A549 (cell line): ENCODE results near the gene SBF2.

ENCODE experiments used
- HOXB5 ChIP-seq: fragments of 250-450 bp; sonication (Bioruptor Pico); IDR thresholded peaks from 2 replicates; pipeline ENCODE4 v1.5.0; 2020; ENCODE audit warnings: mild to moderate bottlenecking, moderate library complexity
- JUN ChIP-seq, 2 experiments: fragments of >200 bp; sonication (Bioruptor Twin); formaldehyde crosslinking; IDR thresholded peaks; 2 replicates in 1 of 2; 3 replicates in 1 of 2; pipeline ENCODE4 v1.6.1; 2016 to 2017
- KDM1A ChIP-seq: fragments of 200-600 bp; sonication (generic); IDR thresholded peaks from 2 replicates; pipeline ENCODE4 v1.6.1; 2016; ENCODE audit warnings: low read depth, mild to moderate bottlenecking
- POLR2A ChIP-seq: IDR thresholded peaks from 2 replicates; pipeline ENCODE4 v1.6.1; 2012; ENCODE audit warnings: mild to moderate bottlenecking, low read length
- POLR2AphosphoS2 ChIP-seq: conservative IDR thresholded peaks from 2 replicates; pipeline ENCODE4 v1.6.1; 2012; ENCODE audit warnings: low read length, improper control_type of control experiment, inconsistent platforms
- RCOR1 ChIP-seq: fragments of 150-350 bp; IDR thresholded peaks from 2 replicates; pipeline ENCODE4 v1.6.1; 2014; ENCODE audit warnings: antibody characterized with exemption, low read length, low read depth
- USF2 ChIP-seq: fragments of 450-650 bp; IDR thresholded peaks from 2 replicates; pipeline ENCODE4 v1.6.1; 2014; ENCODE audit warnings: antibody characterized with exemption
- TF ChIP-seq, protein P1 (sequence below): fragments of >200 bp; sonication (Bioruptor Twin); formaldehyde crosslinking; IDR thresholded peaks from 3 replicates; pipeline ENCODE4 v1.6.1; 2016
- TF ChIP-seq, protein P2 (sequence below): fragments of >200 bp; sonication (Bioruptor Twin); formaldehyde crosslinking; IDR thresholded peaks from 3 replicates; pipeline ENCODE4 v1.5.1; 2016

DNA sequence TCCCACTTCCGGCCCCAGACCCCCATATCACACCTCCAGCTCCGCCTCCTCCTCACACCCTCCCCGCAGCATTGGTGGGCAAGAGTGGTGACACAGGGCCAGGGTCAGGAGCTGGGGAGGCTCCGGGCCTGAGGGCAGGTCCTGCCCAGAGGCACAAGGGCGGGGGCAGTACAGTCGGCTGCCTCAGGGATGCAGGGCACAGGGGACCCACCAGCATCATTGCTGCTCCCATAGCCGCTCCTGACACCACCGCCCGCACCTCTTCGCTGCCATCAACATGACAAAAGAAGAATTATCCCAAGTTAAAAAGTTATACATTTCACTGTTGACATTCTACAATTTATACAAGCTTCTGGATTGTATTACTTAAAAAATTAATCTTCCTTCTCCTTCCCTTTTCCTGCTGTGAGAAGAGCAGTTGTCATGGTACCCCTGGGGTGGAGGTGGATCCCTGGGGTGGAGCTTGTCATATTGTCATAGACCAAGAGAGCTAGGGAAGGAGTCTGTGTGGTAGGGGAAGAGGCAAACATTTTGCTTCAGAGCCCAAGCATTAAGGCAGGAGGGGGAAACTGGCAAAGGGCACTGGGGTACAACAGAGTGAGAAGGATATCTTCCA is 4.1 kb downstream of the SBF2 start:
- TF ChIP-seq, protein P1, sequence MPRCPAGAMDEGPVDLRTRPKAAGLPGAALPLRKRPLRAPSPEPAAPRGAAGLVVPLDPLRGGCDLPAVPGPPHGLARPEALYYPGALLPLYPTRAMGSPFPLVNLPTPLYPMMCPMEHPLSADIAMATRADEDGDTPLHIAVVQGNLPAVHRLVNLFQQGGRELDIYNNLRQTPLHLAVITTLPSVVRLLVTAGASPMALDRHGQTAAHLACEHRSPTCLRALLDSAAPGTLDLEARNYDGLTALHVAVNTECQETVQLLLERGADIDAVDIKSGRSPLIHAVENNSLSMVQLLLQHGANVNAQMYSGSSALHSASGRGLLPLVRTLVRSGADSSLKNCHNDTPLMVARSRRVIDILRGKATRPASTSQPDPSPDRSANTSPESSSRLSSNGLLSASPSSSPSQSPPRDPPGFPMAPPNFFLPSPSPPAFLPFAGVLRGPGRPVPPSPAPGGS = no peak
- TF ChIP-seq POLR2AphosphoS2 = no peak
- TF ChIP-seq USF2 = no peak
- TF ChIP-seq, protein P2, sequence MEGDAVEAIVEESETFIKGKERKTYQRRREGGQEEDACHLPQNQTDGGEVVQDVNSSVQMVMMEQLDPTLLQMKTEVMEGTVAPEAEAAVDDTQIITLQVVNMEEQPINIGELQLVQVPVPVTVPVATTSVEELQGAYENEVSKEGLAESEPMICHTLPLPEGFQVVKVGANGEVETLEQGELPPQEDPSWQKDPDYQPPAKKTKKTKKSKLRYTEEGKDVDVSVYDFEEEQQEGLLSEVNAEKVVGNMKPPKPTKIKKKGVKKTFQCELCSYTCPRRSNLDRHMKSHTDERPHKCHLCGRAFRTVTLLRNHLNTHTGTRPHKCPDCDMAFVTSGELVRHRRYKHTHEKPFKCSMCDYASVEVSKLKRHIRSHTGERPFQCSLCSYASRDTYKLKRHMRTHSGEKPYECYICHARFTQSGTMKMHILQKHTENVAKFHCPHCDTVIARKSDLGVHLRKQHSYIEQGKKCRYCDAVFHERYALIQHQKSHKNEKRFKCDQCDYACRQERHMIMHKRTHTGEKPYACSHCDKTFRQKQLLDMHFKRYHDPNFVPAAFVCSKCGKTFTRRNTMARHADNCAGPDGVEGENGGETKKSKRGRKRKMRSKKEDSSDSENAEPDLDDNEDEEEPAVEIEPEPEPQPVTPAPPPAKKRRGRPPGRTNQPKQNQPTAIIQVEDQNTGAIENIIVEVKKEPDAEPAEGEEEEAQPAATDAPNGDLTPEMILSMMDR = no peak
- TF ChIP-seq HOXB5 = no peak
- TF ChIP-seq POLR2A = no peak
- TF ChIP-seq JUN (IDR thresholded peaks at IDR 0.05) = no peak
- no peak for TF ChIP-seq RCOR1
- TF ChIP-seq KDM1A = no peak
